G401 (cell line): ENCODE results near the gene NDUFAF8. TPM values are rescaled to one million over a fixed set of nuclear protein-coding genes. Genes with fewer than 3 reads are reported as not detected.

ENCODE experiments used
- DNase-seq: peaks from one replicate; pipeline ENCODE4 v3.0.0-alpha.2; 2015; ENCODE audit warnings: low spot score
- in situ Hi-C: cut with HindIII; loops from 2 replicates; pipeline ENCODE4 v1.10.0; 2016; ENCODE audit warnings: low sequenced_read_pairs, mixed read lengths
- total RNA-seq: library from RNA; depleted of rRNA; stranded (reverse); fragments of >200 nt; shearing (Covaris generic); gene quantifications from 2 replicates; pipeline ENCODE4 v1.2.3, GENCODE V29; 2014

NDUFAF8 gene
- total RNA-seq, 1 experiment from 2014 or later: 151 TPM

DNA sequence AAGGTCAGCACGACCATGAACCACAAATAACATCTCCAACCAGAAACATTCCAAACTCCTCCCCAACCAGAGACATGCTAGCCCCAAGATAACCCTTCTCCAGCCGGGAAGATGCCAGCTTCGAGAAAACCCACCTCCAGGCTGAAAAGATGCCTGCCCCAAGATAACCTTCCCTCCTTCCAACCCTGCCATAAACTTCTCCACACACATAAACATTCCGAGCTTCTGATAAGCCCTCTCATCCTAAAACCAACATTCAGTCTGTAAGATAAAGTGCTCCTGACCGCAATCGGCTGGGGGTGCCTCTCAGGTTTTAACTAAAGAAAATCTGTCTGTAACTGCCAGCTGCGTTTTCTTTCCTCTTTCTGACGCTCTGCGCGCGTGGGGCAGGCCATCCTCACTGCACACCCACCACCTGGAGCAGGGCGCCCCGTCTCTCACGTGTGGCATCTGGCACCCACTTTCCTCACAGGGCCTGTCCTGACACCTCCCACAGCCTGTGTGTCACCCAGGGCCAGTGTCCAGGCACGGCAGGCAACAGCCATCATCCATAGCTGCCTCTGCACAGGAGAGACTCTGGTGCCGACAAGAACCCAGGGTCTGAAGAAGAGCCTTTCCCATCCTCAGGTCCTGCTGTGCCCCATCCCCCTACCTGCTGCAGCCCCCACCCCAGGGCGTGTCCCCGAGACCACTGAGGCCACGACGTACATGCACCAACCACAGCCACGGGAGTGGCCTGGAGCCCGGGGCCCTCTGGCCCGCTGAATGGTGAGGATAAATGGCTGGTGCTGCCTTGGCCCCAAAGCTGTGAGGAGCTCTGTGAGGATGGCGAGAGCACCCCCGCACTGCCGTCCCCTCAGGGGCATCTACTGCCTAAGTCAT is 3.9 kb upstream of the NDUFAF8 start:
- in situ Hi-C loops: no loop called here

DNA sequence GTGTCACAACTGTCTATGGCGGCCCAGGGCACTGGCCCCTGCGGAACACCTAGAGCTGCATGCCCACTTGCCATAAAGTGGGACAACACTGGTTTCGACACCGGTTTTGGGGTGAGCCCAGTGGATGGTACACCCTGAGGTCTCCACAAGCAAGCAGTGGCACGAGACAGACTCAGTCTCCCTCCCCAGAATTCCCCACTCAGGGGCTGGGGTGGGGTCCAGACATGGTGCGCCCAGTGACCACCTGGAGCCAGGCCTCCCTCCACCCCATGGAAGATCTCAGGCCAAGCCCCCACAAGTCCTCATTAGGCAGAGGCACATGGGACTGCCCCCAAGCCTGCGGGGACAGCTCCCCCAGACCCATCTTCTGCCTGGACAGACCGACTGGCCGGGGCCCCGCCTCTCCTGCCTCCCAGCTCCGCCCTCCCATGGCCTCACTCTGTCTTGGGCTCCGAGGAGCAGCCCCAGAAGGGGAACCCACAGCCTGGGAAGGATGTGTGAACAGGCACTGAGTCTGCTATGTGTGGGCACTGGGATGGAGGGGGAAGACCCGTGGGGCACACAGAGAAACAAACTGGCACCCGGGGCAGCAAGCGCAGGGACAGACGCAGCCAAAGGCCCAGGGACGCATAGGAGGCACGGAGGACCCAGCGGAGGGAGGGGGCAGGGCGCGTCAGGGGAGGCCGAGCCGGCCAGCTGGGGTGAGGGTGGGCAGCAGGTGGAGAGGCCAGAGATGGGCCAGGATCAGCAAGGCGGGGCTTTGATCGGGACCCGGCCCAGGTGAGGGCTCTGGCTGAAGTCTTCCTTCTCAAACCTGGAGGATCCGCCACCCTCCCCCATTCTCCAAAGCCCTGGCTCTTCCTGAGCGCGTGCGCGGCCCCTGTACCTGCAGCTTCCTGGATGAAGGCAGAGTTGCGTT is 3.0 kb upstream of the NDUFAF8 start:
- in situ Hi-C loops: no loop called here
- DNase-seq: no peak

More for the DNA sequence above, 3.9 kb upstream of the NDUFAF8 start:
- DNase-seq: no peak

GRCh38 chr17:81236784-81237183 is 2.3 kb upstream of the NDUFAF8 start:
- no peak for DNase-seq

GRCh38 chr17:81237591-81238489 is 1.3 kb upstream of the NDUFAF8 start:
- no peak for DNase-seq
- in situ Hi-C loops: no loop called here

More at GRCh38 chr17:81236784-81237183, 2.3 kb upstream of the NDUFAF8 start:
- in situ Hi-C loops: no loop called here

GRCh38 chr17:81238490-81238814 is 666 bp upstream of the NDUFAF8 start:
- no peak for DNase-seq
- in situ Hi-C loops: no loop called here

GRCh38 chr17:81239714-81240555 is 817 bp downstream of the NDUFAF8 start:
- in situ Hi-C loops: no loop called here
- DNase-seq: peak; percentile 18

- DNase-seq: no peak
- in situ Hi-C loops: no loop called here
These were observed 1.6 kb downstream of the NDUFAF8 start for GRCh38 chr17:81240761-81241160.

DNA sequence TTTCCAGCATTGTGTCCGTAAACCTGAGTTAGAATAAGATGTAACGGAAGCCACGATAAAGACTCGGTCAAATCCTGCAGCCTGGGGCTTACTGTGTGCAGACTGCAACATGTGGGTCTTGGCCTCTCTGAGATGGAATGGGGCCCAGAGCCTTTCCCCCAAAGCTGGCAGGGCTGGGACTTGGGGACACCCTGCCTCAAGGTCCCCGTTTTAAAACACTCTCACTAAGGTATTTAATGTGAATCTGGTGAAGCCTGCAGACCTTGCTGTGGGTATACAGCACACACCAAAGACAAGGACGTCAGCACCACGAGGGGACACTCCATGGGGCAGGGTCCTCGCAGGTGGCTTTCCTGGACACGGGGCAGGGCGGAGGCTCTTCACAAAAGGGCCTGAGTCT is 2.1 kb downstream of the NDUFAF8 start:
- DNase-seq: no peak
- in situ Hi-C loops: no loop called here

DNA sequence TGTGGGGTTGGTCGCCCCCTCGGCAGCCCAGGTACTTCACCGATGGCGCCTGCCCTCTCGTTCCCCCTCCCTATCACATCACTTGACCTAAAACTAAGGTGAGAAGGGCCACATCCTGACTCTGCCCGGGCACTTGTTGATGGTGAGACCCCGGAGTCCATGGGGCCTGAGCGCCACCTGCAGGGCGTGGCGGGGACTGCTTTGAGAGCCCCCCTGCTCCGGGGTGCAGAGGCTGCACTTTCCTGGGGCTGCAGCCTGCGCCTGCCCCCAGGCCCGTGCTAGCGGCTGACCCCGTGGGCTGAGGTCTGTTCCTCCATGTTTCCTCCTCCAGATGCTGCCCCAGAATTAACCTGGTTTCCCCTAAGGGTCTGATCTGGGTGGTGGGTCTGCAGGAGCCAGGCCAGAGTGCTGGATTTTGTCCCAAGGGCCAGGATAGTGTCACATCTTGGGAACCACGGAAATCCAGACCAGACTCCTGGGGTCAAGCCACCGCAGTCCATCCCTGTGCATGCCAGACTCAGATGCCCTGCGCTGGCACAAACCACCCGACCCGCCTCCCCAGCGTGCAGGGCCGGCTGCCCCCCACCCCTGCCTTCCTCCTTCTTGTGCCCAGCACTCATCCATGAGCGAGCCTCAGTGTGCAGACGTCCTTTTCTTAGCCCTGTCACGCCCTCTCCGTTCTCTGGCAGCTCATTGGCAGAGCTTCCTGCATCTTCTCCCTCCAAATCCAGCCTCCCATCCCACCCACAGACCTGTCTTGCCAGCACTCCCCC is 2.7 kb downstream of the NDUFAF8 start:
- DNase-seq: peak; percentile 40
- in situ Hi-C loops: no loop called here

DNA sequence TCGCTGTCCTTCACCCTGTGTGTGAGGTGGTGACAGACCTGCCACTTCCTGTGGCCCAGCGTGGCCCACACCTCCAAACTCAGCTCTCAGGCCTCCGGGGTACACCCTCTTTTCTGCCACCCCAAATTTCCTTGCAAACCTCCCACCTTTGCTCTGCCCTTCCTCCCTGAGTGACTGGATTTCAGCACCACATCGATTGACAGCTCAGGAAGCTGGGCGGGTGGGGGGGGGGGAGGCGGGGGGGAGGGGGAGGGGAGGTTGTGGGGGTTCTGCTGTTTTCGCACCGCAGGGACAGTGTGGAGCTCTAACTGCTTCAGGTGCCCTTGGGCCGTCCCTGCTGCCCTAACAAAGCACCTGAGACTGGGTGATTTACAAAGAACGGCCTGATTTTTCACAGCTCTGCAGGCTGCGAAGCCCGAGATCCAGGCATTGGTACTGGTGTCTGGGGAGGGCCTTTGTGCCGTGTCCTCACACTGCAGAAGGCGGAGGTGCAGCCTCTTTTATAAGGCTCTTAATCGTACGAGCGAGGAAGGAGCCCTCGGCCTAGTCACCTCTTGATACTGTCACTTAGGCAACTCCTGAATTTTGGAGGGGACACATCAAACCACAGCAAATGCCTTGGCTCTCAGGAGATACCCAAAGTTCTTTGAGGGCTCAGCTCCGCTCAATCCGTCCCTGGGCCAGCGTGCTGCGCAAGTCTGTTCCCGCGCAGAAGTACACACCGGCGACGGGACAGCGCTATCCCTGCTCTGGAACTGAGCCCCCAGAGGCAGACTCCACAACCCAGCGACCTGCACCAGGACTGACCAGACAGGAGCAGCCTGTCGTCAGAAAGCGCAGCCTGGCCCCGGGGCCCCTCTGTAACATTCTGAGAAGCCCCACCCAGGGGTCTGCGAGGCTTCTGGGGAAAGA is 3.6 kb downstream of the NDUFAF8 start:
- in situ Hi-C loops: no loop called here
- no peak for DNase-seq

- in situ Hi-C loops: no loop called here
- DNase-seq: no peak
These were observed 4.2 kb downstream of the NDUFAF8 start for GRCh38 chr17:81243333-81243664.

- DNase-seq: no peak
- in situ Hi-C loops: no loop called here
These were observed 5.4 kb downstream of the NDUFAF8 start for GRCh38 chr17:81244358-81245023.

DNA sequence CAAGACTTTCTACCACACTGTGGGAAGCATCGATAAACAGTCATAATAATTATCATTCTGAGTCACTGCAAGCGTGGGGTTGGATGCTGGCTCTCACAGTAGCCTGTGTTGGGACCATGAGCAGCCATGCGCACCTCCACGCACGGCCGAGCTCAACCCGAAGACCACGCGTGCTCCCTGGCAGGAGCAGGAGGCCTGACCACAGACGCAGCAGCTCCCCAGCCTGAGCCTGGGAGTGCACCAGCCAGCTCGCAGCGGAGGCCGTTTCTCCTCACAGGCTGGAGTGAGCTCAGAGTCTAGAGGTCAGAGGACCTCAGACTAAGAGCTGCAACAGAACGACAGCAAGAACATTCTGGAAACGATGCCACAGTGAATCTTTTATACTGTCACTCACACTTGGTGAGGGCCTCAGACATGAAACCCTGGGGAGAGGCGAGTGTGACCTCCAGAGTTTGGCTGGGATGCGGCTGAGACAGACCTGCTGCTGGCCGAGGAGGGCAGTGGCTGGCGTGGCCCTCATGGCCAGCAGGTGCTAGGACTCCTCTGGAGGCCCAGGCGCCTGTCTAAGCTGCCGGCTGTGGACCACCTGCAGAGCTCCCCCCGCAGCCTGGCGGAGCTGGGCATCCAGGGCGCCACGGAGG is 6.0 kb downstream of the NDUFAF8 start:
- in situ Hi-C loops: no loop called here
- DNase-seq: peak; percentile 15

DNA sequence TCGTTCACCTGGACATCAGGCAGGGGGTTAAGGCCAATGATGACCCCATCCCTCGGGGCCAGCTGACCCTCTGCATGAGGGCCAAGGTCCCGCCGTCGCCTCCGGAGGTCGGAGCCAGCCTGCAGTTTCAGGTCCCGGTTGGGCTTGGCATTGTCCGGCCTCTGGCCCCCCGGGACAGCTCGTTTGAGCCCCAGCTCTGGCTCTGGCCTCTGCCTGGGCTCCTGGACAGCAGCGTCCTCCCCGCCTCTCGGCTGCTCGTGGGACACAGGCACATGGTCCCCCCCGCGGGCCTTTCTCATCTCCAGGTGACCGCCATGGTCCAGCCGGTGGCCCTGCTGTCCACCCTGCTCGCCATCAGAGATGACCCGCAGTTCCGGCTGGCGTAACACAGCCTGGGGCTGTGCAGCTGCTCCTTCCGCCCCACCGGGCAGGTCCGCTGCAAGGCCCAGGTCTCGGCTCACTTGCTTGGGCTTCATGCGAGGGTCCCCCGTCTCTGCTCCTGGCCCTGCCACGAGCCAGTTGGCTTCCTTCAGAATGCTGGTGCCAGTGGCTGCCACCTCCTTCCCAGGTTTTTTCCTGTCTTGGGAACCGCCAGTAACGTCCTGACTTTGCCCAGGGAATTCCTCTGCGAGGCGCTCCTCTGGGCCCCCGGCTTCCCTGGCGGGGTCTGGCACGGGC is 6.7 kb downstream of the NDUFAF8 start:
- in situ Hi-C loops: no loop called here
- DNase-seq: no peak

DNA sequence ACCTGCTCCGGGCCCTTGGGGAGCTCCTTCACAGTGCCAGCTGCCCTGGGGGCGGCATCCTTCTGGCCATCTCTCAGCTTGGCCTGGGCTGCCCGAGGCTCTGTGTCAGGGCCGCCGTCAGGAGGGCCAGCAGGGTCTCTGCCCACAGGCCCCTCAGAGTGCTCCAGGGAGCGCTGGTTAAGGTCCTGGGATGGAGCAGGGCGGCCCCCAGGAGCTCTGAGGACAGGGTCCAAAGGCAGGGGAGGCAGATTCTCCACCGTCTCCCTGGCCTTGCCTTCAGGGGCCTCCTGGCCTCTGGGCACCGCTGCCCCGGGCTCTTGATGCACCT is 7.2 kb downstream of the NDUFAF8 start:
- no peak for DNase-seq
- in situ Hi-C loops: no loop called here
